CD4-positive, alpha-beta T cell treated with Interleukin-2 at 100 ng/mL for 4 hours (primary cell): ENCODE measurements around the gene CEP44.
"Not testable (repeated sequence)": the region's sequence is repeated elsewhere in the genome, so short reads cannot be mapped to it uniquely, and the experiment has no call there.

ENCODE experiments used
- DNase-seq: peaks from one replicate; pipeline ENCODE4 v3.0.0-alpha.2; 2020; ENCODE audit warnings: low spot score

The CEP44 gene, protein sequence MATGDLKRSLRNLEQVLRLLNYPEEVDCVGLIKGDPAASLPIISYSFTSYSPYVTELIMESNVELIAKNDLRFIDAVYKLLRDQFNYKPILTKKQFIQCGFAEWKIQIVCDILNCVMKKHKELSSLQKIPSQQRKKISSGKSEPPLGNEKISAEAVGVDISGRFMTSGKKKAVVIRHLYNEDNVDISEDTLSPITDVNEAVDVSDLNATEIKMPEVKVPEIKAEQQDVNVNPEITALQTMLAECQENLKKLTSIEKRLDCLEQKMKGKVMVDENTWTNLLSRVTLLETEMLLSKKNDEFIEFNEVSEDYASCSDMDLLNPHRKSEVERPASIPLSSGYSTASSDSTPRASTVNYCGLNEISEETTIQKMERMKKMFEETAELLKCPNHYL

DNA sequence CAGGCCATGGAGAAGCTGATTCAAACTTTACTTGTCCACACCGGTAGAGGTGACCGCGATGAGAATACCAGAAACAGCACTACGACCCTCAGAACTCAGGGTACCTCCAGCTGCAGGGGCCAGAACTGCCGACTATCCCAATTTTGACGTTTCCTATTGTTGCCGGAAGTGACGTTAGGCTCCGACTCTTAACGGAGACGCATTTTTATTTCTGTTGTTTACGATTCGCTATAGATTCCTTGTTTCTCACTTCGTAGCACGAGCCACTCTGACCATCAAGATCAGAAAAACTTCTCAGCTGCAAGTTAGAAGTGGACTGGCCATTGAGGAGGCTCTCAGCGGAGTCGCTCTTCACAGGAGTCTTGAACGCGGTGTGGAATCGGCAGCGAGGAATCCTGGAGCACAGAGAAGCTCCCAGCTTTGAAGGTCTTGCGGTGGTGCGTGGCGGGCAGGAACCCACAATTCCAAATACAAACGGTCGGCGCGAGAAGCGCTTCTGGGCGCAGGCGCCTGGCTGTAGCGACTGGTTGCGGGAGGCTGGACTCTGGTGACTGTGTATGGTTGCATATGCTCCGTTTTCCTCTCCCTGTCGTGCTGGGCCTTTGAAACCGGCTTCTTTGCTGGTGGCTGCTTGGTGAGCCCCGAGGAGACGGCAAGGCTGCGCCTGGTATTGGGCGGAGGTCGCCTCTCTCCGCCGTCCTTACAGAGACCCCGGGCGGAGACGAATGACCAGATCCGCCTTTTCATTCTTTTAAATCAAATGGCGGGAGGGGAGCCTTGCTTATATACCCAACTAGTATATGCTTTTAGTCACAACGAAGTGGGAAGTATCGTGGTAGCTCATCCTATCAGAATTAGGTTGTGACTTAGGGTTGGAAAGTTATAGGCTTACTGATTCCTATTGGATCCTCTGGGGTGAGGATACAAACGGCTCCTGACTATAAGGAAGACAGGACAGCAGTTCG, at the start of gene CEP44, which contains the start of gene FBXO8:
Gene CEP44, plus strand, starts transcription at position 405 of the 965 bp plus-strand sequence. CDS start 15,211 bp downstream, outside the sequence.
Gene FBXO8, minus strand, starts transcription at position 161 of the 965 bp plus-strand sequence. CDS start 20,575 bp downstream, outside the sequence.
- peak; percentile 74 for DNase-seq

DNA sequence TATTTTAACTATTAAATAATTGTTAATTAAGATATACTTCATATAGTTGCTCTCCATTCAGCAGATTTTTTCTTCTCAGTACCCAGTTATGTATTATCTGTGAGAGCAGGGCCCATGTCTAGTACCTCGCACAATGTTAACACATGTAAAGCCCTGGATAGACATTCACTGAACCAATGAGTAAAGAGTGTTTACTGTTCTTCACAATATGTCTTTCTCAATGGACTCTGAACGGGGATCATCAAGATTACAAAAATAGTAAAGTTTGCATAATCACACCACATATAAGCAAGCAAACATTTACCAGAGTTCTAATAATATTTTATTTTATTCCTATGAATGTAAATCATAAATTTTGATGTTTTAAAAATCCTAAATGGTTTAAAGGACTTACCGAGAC, 47.4 kb upstream of the CEP44 start:
- DNase-seq: no peak

DNA sequence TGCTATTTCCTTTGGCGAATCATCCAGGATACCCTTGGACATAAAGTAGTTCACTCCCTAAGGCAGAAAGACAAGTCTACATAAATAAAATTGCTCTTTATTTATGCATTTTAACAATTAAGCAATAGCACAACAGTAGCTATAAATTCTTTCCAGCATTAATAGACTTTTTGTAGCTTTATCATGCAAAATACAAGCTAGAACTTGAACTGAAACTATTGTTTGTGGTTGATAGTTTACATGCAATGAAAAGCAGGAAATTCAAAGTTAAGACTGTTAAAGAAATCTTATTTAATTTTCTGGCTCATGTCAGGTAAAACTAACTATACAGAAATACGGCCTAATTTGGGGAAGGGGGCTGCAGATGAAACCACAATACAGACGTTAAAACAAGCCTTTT, 42.5 kb upstream of the CEP44 start:
- no peak for DNase-seq

DNA sequence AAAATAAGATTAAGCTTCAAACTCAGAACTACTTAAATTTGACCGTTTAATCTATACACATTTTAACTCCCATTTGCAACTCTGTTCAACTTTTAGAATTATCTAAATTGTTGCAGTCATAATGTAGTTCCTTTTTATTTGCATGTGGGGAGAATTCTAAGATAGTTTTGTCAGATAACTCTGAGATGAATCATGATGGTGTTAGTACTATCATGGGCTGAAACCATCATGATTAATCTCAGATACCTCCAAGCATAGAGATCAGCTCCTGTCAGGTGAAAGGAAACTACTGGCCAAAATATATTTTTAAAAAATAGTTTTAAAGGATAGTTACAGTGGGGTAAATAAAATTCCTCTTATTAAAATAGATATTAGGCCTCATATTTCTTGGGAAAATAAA, 39.3 kb upstream of the CEP44 start:
- no peak for DNase-seq

DNA sequence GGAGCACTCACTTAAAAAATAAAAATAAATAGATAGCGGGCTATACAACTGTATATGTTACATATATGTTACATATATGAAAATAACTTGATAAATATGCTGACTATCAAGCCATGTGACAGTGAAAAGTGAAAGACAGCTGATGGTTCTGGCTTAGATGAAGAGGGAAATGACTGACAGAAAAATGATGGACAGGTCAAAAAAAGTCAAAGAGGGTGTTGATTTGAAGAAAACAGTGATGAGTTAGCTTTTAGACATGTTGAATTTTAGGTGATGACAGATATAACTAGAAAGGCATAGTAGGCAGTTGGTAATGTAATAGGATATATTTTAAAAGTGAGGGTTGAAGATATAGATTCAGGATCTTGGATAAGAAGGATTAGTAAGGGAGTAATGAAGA, 38.0 kb upstream of the CEP44 start:
- no peak for DNase-seq

DNA sequence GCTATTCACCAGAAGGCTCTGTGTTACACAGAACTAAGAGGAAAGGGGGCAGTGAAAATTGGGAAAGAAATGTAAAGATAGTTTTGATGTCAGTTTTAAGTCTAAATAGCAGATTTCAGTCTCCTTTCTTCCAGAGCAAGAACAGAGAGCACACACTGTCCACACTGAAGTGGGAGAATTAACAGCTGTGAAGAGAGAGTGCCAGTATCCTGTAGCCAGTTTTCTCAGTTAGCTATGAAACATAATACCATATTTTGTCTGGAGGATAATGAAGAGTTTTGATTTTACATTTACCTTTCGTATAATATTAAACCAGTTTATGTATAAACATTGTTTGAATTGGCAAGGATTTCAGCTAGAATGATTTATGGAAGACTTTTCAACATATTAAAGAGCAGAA, 35.3 kb upstream of the CEP44 start:
- DNase-seq: no peak

DNA sequence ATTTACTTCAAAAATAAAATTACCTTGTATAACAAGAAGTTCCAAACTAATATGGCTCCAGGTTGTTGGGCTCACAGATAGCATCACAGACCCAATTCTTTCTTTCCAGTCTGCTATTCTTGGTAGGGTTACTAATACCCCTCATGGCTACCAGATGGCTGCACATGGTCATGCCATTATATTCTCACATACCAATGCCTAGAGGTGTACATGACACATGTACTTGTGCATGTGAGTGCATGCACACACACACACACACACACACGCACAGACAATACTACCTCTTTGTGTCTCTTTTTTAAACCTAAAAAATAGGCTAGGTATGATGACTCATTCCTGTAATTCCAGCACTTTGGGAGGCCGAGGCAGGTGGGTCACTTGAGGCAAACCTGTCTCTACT, 31.3 kb upstream of the CEP44 start:
- DNase-seq: no peak

DNA sequence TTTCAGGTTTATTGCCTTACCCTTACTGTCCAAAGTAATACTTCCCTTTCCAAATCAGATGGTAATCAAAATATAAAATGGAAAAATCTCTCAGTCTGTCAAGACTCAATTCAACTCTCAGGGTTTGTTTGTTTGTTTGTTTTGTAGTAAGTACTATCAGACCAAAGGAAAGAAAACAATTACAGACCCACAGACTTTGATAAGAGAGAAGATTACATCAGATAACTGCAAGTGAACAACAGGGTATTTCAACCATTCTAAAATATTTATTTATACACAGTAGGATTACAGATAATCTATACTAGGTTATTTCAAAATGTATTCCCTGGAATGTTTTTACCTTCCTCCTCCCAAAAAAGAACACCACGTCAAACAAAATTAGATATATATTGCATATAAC, 29.1 kb upstream of the CEP44 start:
- DNase-seq: no peak

DNA sequence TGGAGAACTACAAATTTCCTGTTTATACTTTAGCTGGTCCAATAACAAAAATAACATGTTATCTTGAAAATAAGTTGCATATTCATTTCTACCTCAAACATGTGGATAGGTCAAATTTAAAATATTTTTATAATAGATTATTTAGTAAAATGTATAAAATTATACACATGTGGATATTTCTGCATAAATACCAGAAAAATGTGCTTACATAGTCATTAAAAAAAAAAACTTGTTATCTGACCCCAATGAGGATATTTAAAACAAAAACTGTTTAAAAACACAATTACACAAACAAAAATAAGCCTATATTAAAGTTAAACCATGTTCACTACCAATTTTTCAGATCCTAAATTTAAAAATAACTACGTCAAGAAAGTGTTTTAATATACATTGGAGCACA, 28.3 kb upstream of the CEP44 start:
- no peak for DNase-seq

DNA sequence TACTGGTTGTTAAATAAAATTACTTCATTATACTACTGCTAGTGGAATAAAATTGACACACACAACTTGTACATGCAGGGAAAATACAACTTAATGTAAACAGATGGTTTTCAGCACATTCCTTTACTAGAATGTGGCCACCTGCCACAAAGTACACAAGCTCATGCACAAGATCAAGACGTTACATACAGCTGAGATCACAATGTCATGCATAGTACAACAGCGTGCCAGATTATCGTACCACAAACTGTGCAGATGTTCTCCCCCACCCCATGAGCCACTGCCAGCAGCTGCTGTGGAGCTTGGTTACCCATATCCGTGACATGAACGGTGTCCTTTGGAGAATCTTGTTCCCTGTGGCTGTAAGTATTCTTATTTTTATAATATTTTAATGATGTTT, 27.9 kb upstream of the CEP44 start:
- DNase-seq: no peak

DNA sequence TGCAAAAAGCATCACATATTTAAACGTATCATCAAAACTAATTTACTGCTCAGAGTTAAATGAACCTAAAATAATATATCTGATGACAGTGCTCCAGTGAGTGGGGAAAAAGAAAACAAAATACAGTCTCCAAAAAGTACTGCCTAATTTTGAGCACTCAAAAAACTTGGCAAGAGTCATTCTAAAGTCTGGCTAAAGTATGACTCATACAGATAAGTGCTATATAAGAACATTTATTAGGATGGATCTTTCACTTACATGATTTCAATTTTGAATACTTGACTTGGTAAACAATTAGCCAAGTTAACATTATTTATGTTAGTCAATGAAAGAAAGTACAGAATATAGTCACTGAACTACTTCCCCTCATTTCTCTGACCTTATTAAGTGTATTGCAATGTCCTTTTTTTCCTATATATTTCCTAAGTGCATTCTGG, 27.4 kb upstream of the CEP44 start:
- no peak for DNase-seq

DNA sequence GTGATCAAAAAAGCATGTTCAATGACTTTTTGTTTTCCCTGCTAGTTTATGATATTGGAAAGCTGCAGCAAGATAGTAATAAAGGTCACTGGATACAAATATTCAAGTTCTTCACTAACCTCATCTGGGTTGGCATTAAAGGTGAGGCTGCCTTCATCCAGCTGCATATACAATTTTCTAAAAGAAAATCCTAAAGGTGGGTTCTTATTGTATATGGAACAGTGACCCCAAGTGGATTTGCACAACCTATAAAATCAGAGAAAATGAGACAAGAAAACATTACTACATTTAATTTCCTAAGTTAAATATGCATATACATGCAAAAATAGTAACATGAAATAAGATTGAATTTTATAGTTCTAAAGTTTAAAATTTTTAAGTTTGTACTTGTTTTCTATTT, 24.1 kb upstream of the CEP44 start:
- DNase-seq: no peak

DNA sequence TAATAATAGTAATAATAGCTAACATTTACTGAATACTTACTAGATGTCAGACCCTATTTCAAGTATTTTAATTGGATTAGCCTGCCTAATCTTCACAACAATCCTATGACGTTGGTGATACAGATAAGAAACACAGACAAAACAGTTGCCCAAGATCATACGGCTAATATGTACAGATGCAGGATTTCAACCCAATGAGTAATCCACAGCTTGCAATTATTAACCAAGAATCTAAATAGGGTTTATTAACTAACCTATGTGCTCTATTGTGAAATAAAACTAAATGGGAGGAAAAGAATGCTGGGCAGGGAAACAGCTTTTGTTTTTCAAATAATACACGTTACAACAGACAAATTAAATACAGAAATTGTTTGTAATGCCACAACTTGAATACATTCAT, 23.6 kb upstream of the CEP44 start:
- no peak for DNase-seq

DNA sequence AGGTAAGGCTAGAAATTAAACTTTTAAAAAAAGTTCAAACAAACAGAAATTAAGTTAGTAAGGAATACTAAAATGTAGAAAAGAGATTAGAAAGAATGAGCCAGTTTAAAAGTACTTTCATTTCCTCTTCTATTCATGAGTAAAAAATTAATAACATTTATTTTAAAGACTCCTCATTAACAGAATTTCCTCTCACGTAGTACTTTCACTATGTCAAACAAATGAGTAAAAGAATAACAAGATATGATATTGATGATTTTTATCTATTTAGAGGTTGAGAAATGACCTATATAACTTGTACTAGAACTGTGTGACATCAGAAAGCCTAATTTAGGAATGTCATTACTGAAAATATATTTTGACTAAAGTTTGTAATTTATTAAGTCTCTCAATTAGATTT, 22.3 kb upstream of the CEP44 start:
- not testable (repeated sequence) for DNase-seq

DNA sequence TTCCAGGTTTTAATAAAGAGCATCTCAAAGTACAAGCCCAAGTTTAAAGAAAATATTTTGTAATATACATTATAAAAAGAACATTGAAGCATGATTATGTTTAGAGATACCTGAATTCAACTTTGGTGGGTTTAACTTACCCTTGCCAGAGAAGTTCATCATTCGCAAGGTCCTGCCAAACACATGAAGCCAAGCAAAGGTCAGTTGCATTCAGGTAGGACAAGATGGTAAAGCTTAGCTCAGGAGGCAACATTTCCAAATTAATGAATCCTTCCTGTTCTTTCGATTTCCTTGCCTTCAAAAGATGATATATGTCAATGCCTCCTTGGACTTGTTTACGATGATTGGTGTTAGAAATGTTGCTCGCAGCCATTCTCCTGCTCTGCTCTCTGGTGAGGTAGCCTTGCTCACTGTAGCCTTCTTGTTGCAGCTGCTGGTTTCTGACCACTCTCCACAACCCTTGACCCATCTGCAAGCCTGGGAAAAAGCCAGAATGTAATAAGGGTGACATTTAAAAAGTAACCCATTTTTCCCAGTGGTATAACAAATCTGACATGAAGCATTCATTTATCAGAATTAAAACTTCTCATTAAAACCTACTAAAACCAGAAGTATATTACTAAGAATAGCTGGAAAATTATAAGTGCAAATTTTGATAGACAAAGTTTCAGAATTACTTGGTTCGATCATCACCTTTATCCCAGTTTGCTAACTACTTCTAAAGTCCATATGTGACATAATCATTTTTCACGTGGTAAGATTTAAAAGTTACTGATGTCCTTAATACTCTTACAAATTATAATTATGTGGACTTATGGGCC, 20.9 kb upstream of the CEP44 start:
- no peak for DNase-seq

DNA sequence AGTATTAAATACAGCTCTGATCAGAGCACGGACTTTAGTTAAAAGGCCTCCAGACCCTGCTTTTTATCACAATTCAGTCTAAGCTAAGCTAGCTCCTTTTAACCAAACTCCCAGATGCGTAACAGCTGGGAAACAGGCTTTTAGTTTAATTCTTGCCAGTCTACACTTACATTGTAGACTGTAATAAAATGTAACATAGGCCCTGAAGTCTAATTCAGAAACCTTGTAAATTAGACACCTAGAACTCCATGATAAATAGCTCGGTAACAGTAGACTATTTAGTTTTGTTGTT, 20.3 kb upstream of the CEP44 start:
- DNase-seq: no peak

DNA sequence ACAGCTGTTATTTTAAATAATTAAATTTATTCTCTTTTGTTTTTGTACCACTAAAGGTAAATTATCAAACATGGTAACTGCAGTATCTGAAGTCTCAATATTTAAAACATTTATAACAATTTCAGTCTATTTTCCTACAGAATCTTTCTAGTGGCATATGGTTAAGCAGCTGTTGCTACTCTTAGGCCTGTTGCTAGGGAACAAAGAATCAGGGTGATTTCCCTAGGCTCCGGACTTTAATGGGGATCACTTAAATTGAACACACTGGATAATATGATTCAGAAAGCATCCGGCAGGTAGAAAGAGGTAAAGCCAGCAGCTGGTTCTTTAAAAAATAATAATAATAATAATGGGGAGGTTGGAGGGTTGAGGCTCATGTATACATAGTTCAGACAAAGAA, 17.8 kb upstream of the CEP44 start:
- no peak for DNase-seq

DNA sequence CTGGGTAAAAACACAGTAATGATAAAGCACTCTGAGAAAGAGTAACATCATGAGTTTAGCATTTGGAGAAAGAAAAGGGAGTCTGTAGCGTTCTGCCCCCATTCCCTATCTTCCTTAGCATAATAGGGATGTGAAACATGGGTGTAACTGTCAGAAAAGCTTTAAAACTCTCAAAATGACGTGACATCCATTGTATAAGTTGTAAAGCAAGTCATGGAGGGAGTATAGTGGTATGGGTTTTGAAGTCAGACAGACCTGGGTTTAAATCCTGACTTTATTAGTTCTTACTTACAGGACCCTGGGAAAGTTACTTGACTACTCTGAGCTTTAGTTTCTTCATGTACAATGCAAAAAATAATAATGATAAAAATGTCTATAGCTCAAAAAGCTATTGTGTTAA, 17.3 kb upstream of the CEP44 start:
- DNase-seq: no peak

DNA sequence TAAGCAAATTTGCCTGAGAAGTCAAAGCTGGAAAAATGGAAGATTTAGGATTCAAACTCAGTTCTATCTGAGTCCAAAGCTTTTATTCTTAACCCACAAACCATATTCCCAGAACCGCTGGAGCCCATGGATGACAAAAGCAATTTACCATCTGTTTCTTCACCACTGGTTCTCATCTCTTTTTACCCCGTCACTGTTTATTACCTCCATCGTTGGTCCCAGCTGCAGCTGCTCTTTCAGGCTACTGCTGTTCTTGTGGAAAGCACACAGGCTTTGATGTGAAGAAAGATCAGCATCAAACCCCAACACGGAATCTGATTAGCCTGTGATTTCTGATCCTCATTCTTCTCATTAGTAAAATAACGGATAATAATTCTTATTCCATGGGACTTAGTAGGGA, 9.8 kb upstream of the CEP44 start:
- no peak for DNase-seq

DNA sequence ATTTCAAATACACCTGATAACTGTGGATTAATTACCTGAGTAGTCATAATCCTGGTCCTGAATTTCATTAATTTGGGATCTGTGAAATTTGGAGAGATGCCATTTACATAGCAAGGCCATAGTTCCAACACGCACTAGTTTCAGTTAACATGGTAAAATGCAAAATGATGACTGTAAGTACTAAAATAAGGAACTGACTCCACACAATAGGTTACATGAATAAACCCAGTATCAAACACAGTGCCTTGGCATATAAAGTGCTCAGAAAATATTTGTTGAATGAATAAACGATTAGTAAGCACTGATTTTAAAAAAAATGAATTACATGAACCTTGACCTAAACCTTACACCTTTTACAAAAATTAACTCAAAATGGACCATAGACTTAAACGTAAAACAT, 9.3 kb upstream of the CEP44 start:
- DNase-seq: no peak

DNA sequence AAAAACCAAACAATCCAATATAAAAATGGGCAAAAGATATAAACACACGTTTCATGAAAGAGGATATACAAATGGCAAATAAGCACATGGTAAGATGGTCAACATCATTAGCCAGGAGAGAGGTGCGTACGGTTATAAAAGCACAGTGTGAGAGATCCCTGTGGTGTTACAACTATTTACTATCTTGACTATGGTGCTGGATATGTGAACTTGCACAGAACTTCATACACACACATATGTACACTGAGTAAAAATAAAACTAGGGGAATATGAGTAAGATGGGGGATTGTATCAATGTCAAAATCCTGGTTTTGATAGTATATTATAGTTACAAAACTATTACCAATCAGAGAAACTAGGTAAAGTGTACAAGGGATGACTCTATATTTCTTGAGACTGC, 8.6 kb upstream of the CEP44 start:
- no peak for DNase-seq

DNA sequence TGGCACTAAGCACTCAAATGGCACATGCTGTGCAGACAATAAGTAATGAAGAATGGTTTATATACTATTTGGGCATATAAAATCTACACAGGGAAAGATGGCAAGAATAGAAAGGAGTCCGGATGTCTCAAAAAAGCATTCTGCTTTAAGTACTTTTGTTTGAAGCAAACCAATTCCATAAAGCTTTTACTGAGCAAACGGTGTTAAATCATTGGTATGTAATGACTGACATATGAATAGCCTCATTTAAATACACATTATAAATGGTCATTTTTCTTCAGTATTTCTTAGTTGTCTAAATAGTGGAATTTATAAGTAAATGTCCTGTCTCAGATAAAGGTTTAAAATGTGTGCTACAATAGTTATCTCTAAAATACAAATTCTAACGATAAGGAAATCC, 6.3 kb upstream of the CEP44 start:
- no peak for DNase-seq
